Panc1 (cell line): ENCODE data around the gene SNX33.

ENCODE experiments used
- CTCF ChIP-seq: fragments of 450-650 bp; IDR thresholded peaks from 2 replicates; pipeline ENCODE4 v1.5.1; 2017; ENCODE audit warnings: mild to moderate bottlenecking
- POLR2AphosphoS5 ChIP-seq: IDR thresholded peaks from 2 replicates; pipeline ENCODE4 v1.6.1; 2012; ENCODE audit warnings: mild to moderate bottlenecking, low read depth, low read length, moderate library complexity
- SIN3A ChIP-seq: IDR thresholded peaks from 2 replicates; pipeline ENCODE4 v1.6.1; 2012; ENCODE audit warnings: low read depth, mild to moderate bottlenecking, low read length, moderate library complexity, borderline replicate concordance; ENCODE audit not compliant: insufficient read depth
- TCF7L2 ChIP-seq: IDR thresholded peaks from 2 replicates; pipeline ENCODE4 v1.6.1; 2011; ENCODE audit warnings: mild to moderate bottlenecking, low read depth, low read length, inconsistent platforms
- TF ChIP-seq, protein P1 (sequence below), 2 experiments: IDR thresholded peaks; 2 replicates each; pipeline ENCODE4 v1.6.1; 2011 to 2012; ENCODE audit warnings: low read depth in 2 of 2, control low read depth in 1 of 2, low read length in 1 of 2, mild to moderate bottlenecking in 1 of 2, moderate library complexity in 1 of 2; ENCODE audit not compliant: insufficient read depth in 1 of 2

DNA sequence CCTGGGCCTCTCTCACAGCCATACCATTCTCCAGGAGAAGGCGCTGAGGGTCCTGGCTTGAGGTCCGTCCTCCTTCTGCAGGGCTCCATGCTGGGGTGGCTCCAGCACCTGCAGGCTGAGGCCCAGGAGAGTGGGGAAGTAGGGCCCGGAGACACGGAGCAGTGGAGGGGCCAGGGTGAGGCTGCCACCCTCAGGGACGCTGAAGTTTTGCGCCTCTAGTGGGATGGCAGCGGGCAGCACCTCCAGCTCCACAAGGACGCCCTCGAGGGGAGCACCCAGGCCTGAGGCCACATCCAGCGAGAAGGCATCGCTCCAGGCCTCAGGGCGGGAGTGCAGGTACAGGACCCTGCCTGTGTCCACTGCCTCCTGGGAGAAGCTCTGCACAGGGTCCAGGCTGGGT lies 37.5 kb downstream of the SNX33 start:
- TF ChIP-seq CTCF (no peak; the same call in 1 of the 2 replicates), POLR2AphosphoS5 (no peak), SIN3A (no peak), TCF7L2 (no peak)
- TF ChIP-seq, protein P1, sequence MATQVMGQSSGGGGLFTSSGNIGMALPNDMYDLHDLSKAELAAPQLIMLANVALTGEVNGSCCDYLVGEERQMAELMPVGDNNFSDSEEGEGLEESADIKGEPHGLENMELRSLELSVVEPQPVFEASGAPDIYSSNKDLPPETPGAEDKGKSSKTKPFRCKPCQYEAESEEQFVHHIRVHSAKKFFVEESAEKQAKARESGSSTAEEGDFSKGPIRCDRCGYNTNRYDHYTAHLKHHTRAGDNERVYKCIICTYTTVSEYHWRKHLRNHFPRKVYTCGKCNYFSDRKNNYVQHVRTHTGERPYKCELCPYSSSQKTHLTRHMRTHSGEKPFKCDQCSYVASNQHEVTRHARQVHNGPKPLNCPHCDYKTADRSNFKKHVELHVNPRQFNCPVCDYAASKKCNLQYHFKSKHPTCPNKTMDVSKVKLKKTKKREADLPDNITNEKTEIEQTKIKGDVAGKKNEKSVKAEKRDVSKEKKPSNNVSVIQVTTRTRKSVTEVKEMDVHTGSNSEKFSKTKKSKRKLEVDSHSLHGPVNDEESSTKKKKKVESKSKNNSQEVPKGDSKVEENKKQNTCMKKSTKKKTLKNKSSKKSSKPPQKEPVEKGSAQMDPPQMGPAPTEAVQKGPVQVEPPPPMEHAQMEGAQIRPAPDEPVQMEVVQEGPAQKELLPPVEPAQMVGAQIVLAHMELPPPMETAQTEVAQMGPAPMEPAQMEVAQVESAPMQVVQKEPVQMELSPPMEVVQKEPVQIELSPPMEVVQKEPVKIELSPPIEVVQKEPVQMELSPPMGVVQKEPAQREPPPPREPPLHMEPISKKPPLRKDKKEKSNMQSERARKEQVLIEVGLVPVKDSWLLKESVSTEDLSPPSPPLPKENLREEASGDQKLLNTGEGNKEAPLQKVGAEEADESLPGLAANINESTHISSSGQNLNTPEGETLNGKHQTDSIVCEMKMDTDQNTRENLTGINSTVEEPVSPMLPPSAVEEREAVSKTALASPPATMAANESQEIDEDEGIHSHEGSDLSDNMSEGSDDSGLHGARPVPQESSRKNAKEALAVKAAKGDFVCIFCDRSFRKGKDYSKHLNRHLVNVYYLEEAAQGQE (IDR thresholded peaks at IDR 0.05; ENCODE audit: insufficient read depth in 1 of 2, low read depth in 2 of 2, low read length in 1 of 2), result no peak
